GM12864 (cell line): ENCODE data around the gene RFPL4A.
"Not testable (repeated sequence)": the region's sequence is repeated elsewhere in the genome, so short reads cannot be mapped to it uniquely, and the experiment has no call there.

ENCODE experiments used
- DNase-seq: peaks from one replicate; pipeline ENCODE4 v3.0.0-alpha.2; 2011; ENCODE audit warnings: low read depth
- H3K4me3 ChIP-seq: 2 replicates; pipeline ENCODE4 v1.5.1; 2011; ENCODE audit warnings: mild to moderate bottlenecking, low read depth, low read length, control low read depth
- TF ChIP-seq, protein P1 (sequence below): IDR thresholded peaks from 2 replicates; pipeline ENCODE4 v1.5.1; 2011; ENCODE audit warnings: low read depth, mild to moderate bottlenecking, moderate library complexity, low read length, control low read depth, inconsistent platforms; ENCODE audit errors: missing control alignments

Gene RFPL4A

DNA sequence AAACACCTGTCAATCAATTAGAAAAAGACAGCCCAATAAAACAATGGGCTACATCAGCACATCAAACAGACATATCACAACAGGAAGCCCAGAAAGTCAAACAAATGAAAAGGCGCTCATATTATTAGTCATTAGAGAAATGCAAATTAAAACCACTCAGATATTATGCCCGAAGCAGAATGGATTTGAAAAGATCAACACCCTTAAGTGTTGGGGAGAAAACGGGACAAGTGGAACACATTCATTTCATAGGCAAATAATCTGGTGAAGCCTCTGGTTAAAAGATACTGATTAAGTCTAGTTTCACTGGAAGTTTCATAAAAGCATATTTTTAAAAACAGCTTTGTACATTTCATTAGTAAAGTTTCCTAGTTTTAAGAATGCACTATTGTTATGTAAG lies 38.1 kb upstream of the RFPL4A start:
- no peak overlapping the region for H3K4me3 ChIP-seq
- DNase-seq, result no peak
- TF ChIP-seq, protein P1, sequence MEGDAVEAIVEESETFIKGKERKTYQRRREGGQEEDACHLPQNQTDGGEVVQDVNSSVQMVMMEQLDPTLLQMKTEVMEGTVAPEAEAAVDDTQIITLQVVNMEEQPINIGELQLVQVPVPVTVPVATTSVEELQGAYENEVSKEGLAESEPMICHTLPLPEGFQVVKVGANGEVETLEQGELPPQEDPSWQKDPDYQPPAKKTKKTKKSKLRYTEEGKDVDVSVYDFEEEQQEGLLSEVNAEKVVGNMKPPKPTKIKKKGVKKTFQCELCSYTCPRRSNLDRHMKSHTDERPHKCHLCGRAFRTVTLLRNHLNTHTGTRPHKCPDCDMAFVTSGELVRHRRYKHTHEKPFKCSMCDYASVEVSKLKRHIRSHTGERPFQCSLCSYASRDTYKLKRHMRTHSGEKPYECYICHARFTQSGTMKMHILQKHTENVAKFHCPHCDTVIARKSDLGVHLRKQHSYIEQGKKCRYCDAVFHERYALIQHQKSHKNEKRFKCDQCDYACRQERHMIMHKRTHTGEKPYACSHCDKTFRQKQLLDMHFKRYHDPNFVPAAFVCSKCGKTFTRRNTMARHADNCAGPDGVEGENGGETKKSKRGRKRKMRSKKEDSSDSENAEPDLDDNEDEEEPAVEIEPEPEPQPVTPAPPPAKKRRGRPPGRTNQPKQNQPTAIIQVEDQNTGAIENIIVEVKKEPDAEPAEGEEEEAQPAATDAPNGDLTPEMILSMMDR, result no peak

DNA sequence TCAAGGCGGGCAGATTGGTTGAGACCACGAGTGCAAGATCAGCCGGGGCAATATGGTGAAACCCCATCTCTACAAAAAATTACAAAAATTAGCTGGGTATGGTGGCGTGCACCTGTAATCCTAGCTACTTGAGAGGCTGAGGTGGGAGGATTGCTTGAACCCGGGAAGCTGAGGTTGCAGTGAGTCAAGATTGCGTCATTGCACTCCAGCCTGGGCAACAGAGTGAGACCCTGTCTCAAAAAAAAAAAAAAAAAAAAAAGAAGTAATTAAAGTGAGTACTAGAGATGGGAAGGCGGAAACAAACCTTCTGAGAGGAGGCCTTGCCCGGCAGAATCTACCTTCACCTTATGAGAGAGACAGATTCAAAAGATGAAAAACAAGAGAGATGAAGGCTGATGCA lies 35.4 kb upstream of the RFPL4A start:
- H3K4me3 ChIP-seq, result no peak overlapping the region
- TF ChIP-seq, protein P1, result no peak
- DNase-seq, result no peak

DNA sequence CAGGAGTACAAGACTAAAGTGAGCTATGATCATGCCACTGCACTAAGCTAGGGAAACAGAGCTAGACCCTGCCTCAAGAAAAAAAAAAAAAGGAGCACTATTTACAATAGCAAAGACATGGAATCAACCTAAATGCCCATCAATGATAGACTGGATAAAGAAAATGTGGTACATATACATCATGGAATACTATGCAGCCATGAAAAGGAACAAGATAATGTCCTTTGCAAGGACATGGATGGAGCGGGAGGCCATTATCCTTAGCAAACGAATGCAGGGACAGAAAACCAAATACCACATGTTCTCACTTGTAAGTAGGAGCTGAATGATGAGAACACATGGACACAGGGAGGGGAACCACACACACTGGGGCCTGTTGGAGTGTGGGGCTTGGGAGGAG lies 28.5 kb upstream of the RFPL4A start:
- H3K4me3 ChIP-seq, DNase-seq: not testable (repeated sequence)

DNA sequence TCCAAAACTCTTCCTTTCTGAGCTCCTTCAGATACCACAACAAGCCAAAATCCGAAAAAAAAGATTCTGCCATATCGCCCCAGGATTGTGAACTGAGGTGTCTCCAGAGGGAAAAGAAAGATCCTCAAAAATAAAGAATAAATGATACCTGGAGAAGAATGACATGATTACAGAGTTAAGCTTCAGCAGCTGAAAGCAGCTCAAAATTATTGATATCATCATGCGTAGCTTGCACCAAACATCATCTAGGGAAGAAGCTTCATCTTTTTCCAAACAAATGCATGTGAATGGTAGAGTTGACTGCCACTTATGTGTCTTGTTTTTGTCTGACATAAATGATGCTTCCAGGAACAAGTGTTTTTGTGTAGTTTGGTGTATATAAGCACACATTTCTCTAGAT lies 20.6 kb upstream of the RFPL4A start, which contains the start of gene NLRP9:
Gene NLRP9 (minus strand): TSS at position 101 of the 400 bp plus-strand sequence. CDS start 28 bp downstream, at position 73.
- H3K4me3 ChIP-seq, result no peak within 1 kb of the TSS
- no peak for DNase-seq
- TF ChIP-seq, protein P1, result no peak

DNA sequence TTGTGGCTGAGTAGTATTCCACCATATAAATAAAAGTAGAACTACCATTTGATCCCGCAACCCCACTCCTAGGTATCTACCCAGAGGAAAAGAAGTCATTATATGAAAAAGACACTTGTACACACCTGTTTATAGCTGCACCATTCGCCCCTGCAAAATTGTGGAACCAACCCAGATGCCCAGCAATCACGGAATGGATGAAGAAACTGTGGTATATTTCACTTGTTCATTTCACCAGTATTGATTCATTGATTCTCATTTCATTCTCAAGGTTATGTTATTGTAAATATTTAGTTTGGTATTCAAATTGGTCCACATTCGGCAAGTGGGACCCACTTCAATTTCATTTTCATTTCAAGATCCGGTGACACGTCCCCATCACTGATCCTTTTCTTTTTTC lies 8.2 kb upstream of the RFPL4A start:
- DNase-seq, result no peak

DNA sequence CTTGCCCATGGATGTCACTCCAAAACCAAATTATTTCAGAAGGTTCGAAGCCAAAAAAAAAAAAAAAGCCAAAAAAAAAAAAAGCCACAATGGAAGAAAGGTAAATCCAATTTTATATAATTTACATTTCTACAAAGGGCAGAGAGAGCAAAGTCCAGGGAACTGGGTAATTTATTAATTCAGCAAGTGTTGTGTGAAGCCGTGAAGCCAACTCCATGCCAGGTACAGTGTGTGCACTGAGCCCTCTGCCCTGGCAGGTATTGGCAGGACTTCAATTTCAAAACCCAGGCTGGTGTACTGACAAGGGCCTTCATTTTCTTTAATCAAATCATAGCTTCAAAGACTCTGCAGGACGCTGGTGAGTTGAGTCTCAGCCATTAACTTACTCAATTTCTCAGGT lies 5.5 kb upstream of the RFPL4A start:
- no peak for DNase-seq
- TF ChIP-seq, protein P1, result no peak
- H3K4me3 ChIP-seq, result no peak overlapping the region

More for the DNA sequence above, 8.2 kb upstream of the RFPL4A start:
- H3K4me3 ChIP-seq, result no peak overlapping the region
- TF ChIP-seq, protein P1, result no peak

DNA sequence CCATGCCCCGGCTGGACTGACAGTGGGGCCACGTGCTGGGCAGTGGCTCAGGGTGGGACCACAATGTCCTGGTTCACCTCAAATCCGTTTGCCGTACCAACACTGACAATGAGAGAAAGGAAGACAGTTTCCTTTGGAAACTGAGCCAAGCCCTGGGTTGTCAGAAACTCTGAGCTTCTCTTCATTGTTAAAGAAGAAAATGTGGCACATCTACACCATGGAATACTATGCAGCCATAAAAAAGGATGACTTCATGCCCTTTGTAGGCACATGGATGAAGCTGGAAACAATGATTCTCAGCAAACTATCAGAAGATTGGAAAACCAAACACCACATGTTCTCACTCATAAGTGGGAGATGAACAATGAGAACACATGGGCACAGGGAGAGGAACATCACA lies 2.1 kb upstream of the RFPL4A start:
- not testable (repeated sequence) for H3K4me3 ChIP-seq, DNase-seq

DNA sequence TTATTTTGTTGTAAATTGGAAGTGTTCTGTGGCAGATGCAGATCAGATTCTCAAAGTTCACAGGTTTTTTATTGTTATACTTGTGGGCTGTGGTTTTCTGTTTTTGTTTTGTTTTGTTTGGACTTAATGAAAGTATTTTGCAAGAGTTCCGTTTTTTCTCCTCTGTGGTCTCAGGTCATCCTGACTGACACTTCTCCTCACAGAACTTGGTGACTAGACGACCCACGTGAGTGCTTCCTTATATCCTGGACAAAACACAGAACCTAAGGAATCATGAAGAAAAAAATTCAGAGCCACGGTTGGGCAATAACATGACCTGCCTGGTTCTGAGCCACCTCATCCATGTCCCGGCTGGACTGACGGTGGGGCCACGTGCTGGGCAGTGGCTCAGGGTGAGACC lies 7.6 kb downstream of the RFPL4A start:
- H3K4me3 ChIP-seq, result no peak overlapping the region
- TF ChIP-seq, protein P1, result no peak

DNA sequence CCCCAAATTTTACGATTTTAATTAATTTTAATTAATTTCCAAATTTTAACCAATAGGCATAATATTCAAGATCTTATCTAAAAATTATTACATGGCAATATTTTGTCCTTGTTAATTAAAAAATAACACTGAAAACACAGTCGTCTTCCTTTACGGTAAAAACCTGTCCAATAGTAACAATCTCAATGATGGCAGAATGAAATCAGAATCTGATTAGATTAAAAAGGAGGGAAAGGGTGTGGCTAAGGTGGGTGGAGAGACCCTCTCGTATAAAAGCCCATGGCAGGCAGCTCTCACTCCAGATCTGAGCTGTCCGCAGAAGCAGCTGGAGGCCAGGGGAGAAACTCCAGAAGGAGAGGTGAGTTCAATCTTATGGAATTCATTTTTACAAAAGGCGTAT lies 9.9 kb downstream of the RFPL4A start, which contains the start of gene RFPL4AL1:
Gene RFPL4AL1 (plus strand): TSS at position 301 of the 400 bp plus-strand sequence. CDS start 2,687 bp downstream, outside the sequence.
- DNase-seq, H3K4me3 ChIP-seq: not testable (repeated sequence)

More for the DNA sequence above, 7.6 kb downstream of the RFPL4A start:
- DNase-seq, result no peak

DNA sequence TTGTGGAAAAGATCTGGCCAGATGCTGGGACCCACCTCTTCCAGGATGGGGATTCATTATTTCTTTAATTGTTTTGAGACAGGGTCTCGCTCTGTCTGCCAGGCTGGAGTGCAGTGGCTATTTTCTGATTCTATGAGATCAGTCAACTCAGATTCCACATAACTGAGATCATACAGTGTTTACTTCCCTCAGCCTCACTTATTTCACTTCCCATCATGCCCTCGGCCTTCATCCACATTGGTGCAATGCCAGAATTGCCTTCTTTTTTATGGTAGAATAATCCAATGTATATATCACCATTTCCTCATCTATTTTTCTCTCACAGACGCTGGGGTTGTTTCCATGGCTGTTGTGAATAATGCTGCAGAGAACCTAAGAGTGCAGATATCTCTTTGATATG lies 10.7 kb downstream of the RFPL4A start:
- H3K4me3 ChIP-seq, DNase-seq: not testable (repeated sequence)
